NCI-H1092 treated with DMSO at 0.1 percent for 48 hours (cell line): ENCODE data around the gene RTP2.

Source experiments
- DNase-seq: peaks from one replicate; lab custom pipeline; 2025; lab: John Stamatoyannopoulos, UW

The RTP2 gene, protein sequence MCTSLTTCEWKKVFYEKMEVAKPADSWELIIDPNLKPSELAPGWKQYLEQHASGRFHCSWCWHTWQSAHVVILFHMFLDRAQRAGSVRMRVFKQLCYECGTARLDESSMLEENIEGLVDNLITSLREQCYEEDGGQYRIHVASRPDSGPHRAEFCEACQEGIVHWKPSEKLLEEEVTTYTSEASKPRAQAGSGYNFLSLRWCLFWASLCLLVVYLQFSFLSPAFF

DNA sequence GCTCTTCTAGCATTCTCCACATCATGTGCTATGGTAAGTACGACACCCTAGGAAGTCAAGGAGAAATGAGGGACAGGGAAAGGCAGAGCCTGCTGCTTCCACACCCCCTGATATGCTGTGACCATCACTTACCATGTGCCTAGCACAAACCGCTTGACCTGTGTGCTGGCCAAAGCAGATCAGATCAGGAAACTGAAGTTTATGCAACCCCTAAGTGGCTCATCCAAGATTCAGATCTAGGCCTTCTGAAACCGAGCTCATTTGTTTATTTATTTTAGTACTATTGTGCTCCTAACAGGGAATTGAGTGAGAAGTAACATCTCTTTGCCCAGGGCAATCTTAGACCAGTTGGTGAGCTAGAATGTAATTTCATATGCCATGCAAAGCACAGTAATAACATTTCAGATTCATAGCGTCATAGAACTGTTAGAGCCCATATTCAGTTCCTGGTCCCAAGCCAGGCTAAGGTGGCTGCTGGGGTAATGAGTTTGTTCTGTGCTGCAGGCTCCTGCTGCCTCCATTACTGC, at the start of gene RTP2:
Gene RTP2 (minus strand): TSS at position 51 of the 527 bp plus-strand sequence. CDS start 429 bp downstream, outside the sequence.
- DNase-seq, result no peak

DNA sequence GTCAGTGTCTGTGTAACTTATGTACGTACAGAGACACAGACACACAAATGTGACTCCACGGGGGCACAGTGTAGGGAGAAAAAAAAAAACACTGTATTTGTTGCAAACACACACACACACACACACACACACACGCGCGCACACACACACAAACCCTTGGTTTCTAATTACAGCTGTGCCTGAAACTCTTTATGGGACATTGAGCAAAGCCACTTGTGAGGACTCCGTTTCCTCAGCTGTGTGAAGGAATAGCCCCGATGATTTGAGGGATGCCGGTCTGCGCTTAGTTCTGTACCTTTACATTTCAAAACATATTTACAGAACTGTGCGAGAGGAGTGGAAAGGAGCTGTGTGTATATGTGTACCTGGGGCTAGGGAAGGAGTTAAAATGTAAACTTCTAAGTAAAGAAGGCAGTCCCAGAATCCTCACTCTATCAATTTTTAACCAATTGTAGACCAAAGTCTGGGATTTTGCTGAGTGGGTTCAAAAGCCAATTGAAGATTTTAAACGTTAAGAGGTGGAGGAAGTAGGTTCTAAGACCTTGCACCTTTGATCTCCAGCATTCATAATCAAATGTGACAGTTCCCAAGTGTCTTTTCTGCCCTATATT, 48.3 kb upstream of the RTP2 start:
- no peak for DNase-seq

DNA sequence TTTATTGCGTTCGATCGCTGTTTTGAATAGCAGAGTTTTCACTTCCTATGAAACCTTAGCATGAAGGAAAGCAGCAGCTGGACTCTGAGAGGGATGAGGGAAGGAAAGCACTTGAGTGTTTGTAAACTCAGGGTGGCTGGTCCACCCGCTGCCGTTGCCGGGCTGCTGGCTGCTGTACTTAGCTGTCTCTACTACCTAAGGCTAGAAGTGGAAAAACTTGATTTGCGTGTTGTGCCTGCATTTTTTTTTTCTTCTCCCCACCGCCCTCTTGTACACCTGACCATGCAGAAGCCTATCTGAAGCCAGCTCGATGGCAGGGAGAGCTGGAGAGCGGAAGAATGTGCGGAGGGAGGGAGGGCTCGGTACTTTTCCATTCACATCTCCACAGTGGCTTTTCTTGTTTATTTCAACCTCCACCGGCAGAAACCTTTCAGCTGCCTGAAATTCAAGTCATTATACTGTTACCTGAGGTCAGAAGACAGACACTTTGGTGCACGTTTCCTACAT, 47.7 kb upstream of the RTP2 start:
- peak; percentile 28 for DNase-seq

DNA sequence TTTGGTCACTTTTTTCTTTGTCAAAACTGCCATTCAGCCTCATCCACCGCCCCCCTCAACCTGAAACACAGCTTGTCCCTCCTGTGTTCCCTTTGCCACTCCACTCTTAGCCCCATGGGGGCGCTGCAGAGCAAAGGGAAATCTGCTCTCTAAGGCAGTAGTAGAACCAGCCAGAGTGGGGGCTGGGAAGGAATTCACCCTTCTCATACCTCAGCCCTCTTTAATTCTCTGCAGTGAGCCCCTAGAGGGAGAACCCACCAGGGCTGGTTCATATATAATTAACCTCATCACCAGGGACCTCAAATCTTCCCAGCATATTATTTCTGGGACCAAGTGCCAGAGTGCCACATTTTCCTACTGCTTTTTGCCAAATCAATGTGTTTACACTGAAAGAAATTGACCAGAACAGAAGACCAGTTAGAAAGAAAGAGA, 45.7 kb upstream of the RTP2 start:
- peak; percentile 53 for DNase-seq

DNA sequence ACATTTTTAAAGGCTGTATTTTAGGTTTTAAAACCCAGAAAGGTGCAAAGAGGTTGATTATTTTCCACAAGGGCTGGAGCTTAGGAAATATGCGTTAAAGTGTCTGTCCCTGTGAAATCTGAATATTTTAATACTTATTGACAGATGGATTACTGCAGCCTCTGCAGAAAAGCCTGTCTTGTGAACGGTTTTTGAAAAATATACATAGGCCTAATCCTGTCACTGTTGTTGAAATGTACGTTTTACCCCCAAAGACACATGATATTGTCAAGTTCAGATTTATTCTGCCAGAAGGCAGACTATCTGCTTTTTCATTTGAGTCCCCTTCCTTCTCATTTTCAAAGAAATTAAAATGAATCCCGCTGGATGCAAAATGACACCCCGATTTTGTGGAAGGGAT, 45.1 kb upstream of the RTP2 start:
- no peak for DNase-seq

DNA sequence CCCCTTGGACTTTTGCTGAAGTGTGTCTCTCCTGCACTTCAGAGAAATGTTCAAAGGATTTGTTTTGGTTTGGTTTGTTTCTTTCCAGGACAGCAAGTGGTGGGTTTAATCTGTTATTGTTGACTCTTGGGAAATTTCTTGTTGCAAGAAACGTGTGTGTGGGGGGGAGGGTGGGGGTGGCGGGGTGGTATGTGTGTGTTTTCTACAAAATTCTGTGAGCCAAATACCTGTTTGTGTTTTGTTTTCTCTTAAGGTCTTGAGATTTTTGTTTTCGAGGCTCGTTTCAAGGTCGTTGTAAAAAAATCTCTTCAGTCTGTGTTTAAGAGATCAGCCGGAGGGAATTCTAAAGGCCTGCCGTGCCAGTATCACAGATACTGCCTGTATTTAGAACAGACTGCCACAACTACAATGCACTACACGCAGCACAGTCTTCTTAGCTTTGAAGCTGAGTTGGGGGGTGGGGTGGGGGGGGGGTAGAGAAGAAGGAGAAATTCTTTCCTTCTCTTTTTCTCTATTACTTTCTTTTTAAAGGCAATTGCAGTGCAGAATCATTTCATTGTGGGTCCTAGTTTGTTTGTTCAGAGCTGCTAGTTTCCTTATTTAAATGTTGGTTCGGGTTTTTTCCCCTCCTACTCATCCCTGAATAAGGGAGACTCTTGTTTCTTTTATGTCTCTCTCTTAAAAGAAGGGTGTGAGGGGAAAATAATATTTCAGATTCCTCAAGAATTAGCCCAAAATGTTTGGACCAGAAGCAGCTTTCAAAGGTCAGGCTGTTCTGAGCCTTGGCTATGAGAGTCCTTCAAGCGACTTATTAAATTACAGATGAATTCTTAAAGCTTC, 44.3 kb upstream of the RTP2 start:
- DNase-seq, result no peak

DNA sequence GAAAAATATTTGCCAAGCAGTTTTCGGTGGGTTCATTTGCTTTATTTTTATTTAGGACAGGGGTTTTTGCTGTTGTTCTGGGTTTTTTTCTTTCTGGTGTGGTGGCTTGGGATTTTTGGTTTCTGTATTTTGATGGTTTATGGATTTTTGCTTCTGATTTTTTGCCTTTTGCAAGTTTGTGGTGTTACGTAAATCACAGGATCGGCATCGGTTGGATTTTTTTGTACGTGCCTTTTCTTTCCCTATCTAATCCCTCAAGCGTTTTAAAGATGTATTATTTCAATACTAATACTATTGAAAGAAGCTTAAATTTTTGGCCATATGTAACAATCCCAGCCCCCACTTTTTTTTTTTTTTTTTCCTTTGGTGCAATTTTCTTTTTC, 43.7 kb upstream of the RTP2 start:
- DNase-seq, result no peak

DNA sequence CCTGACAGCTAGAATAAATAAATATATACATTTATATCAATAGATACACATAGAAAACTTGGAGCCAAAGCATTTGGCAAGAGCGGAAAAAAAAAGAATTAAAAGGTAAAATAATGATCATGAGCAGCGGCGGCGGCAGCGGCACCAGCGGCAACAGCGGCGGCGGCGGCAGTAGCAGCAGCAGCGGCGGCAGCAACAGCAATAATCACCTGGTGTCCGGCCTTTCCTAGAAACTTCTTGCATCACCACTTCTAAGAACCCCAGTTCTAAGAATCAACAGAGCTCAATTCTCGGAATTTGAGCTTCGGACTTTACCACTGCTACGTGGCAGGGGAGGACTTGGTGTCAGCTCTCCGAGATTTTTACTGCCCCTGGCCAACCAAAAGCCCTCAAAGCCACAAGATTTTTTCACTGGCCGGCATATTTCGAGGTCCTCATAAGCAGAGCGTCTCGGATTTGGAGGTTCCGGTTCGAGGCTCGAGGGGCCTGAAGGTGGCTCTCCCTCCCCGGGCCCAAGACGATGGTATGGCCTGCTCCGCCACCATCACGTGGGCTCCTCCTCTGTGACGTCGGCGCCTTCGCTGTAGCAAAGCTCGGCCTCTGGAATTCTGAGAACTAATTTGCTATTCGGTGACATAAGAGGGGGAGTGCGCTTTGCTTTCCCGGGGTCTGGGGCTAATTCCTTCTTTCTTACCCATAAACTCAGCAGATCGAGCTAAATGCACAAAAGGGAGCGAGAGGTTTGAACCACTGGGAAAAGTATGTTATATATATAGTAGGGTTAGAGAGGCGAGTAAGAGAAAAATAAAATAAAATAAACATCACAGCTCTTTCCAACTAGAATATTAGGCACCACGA, 43.1 kb upstream of the RTP2 start, which contains the start of gene BCL6:
Gene BCL6 (minus strand): TSS at position 268 of the 858 bp plus-strand sequence. CDS start 11,775 bp downstream, outside the sequence.
- peak; percentile 86 for DNase-seq

DNA sequence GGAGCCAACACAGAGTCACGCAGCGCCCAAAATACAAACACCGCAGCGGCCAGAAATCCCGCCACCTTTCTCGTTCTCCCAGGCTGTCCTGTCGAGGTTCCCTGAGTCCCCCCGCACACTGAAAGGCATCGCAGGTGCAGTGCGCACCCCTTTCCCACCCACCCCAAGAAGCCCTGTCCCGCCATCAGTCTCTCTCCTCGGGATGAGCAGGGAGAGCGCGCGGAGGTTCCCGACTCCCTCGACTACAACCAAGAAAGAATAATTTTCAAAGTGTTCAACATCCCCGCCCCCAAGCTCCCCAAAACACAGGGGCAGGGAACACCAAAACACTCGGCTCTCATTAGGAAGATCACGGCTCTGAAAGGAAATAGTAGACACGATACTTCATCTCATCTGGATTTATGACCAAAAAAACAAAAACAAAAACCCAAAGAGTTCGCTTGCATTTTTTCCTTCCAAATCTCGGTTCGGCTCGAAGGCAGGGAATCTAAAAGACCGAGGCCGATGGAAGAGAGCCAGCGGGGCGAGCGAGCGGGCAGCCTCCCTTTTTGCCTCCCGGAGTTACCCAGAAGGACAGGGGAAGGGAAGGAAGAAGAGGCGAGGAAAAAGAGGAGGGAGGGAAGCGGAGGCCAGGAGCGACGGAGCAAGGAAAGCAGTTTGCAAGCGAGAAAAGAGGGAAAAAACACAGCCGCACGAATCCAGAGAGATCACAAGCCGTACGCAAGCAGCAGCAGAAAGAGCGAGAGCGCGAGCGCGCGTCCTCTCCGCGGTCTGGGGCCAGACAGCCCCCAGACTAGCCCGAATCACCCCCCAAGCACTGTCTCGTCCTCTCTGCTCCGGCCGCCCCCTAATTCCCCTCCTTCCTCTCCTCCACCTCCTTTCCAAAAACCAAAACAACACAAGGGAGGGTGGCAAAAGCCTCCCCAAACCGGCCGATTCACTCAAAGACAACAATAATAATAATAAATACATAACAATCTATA, 42.1 kb upstream of the RTP2 start:
- peak; percentile 53 for DNase-seq

DNA sequence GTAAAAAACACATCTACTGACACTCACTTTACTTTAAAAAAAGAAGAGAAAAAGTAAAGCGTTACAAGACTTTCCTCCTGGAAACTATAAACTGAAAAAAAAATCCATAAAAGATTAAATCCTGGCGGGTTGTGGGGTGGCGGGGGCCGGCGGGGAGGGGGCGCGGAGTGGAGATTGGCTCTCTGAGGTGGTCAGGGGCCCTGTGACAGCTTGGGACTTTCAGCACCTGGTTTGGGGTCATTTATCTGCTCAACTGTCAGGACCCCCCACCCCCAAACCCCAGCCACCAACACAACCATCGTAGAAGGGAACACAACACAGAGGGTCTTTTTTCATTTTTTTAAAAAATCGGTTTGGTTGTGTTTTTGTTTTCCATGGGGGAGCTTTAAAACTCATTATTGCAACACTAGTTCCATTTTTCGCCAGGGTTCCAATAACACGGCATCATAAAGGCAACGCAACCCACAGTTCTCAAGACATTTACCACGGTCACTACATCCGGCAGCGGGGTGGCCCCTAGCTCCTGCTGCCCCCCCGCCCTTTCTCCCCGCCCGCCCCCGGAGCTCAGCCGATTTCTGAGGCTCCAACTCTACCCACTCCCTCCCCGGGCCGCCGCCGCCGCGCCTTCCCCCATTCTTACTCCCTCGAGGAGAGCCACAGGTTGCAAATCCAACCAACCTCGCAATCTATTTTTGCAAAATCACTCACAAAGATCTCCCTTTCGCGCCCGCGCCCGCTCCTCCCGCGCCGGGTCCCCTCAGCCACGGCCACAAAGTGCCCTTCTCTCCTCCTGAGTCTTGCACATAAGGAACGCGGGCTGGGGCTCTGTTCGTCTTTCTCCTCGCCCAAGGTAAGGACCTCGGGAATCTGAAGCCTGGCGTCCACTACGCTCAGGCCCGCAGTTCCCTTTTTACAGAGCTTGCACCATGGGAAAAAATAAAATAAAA, 41.1 kb upstream of the RTP2 start:
- DNase-seq, result peak; percentile 10

DNA sequence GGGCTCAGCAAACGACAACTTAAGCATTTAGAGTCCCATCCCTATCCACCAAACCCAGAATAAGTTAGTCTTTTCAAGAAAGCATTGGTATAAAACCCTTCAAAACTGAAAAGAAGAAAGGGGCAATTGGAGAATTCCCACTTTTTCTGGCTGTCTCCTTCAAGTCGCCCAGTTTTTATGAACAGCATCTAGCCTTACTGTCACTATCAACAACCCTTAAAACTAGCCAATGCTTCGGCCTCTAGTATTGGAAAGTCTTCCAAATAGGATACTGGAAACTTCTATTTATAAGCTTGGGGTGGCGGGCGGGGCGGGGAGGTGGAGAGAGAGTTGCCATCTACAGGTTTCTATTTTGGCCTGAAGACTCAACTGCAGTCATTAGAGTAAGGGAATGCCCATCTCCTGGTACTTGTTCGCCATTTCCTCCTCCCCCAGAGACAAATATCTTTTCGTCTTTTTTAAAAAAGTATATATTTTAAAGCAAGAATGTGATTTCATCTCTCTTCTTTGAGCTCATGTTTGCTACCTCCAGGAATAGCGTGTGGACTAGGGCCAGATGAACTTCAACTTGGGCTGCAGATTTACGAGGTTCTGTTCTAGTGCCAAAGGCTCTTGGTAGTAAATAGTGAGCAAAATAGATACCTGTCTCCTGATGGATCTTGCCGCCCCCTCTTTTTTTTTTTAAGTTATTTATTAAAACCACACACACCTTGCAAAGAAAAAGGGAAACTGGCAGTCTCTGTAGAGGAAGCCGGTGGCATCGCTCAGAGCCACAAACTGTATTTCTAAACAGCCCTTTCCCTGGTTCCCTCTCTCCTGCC, 40.2 kb upstream of the RTP2 start:
- no peak for DNase-seq

DNA sequence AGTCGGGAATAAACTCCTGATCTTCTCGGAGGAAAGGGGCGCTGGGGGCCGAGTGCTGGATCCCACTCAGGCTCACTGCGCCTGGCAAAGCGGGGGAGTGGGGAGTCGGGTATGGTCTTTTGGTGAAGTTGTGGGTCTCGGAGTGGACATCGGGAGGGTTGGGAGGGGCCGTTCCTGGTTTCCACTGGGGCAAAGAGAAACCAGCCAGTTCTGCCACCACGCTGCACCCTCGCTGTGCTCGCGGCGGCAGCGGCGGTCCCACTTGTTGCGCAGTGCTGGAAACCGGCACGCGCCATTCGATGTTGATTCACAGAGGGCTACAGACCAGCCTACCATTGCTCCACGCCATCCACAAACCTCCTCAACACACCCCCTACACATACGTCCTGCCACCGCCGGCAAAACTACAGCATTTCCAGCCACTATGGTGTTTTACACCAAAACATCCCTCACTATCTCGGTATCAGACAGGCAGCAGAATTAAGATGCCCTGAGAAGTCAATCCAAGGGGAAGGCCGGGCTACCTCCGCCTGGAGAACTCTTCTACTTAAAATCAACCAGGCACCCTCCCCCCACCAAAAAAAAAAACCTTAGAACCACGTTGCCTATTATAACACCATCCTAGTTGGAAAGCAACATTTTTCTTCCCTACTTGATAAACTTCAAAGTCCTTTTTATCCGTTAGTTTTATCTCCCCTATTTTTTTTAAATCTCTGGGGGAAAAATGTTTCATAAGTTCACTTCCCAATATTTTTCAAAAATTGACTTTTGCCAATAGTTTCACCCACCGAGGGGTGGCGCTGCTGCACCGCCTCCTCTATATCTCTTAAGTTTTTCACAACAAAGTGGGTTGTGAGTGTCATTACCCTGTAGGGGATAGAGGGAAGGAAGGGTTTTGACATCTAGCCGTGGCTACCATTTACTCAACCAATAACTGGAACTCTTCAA, 39.3 kb upstream of the RTP2 start:
- DNase-seq, result peak; percentile 34

DNA sequence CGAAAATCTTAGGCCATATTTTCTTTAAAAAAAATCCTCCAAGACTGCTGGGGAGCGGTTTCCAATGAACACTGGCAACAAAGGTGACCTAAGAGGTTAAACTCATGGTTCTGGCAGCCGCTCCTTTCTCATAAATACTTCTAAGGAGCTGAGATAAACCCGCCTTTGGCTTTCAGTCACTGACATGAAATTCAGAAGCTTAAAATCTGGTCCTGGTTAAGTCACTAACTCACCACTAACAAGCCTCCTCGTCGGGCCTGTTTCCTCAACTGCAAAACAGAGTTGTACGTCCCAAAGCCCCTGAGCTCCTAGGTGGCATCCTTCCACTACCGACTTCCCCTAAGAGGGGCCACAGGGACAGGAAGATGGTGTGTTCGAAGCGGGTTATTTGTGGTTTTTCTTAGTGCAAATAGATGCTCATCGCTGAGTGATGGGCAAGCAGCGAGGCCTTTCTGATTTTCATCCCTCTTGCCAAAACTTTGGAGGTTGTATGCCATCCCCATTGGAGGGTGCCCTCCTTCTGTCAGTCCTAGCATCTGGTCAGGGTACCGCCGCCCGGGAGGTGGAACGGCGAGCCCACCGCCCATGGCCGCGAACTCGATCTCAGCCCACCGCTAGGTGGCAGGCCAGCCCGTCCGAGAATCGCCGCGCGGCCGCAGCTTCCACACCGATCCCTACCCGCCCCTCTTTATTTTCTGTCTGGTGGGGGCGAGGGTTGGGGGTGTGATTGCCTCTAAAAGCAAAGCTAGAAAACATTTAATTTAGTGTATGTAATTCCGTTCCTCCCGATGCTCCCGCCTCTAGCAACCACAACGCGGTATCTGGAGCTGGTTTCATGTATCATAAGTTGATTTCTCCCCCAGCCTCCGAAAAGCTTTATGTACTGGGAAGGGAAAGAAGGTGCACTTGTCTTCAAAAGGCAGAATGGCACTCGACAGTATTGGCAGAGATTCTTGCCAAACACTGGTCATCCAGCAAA, 38.4 kb upstream of the RTP2 start:
- peak; percentile 67 for DNase-seq

DNA sequence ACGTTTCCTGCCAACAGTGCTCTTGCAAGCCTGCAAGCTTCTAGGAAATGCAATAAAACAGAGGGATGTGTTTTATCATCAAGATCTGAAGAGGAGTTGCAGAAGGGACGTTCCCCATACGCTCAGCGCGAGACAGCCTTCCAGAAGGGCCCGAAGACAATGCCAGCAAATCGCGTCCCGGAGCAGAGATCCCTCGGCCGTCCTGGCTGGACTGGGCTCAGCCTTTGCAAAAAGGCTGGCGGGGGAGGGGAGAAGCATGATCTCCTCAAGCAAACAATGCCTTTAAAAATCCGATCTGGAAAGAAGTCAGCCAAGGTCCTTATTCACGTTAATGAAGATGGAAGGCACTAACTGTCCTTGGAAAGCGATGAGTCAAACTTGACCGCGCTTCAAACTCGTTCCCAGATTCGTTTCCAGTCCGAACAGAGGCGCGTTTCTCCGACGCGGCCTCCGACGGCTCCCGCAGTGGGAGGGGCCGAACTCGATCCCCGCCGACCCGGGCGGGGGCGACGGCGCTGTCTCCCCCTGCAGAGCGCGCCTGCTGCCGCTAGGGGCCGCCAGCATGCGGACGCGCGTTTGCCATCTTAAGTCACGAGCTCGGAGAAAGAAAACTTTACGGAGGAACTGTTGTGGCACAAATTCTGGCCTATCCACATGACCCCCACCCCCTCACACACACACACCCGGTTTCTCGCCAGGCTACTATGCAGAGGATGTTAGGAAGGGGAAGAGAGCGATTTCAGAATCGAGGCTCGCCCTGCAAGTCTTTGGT, 37.4 kb upstream of the RTP2 start:
- DNase-seq, result peak; percentile 70

DNA sequence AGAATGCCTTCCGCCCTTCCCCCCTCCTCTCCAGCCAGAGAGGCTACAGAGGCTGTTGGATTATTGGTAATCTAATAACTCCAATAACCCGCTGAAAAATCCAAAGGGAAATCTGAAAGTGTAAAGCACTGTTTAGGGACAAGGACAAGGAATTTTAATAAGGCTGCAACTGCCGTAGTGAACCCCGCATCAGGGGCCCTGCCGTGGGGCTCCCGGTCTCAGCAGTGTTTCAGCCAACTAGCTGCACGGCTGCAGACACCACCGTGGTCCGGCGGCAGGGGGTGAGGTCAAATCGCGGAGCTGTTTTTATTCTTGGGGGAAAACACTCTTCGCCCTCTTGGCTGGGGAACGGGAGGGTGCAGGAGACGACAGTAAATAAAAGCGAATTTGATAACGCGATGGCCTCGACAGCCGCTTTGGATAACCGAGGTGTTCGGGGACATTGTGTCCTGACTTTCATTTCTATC, 36.8 kb upstream of the RTP2 start:
- no peak for DNase-seq
